ENCODE results near the gene SCAF8. TPM values are rescaled to one million over a fixed set of nuclear protein-coding genes. Genes with fewer than 3 reads are reported as not detected.

Gene SCAF8
- total and polyA plus RNA-seq, 2 of the 4 experiments (the other 2 are of a cell fraction), result 16.1 to 23.5 TPM

- TF ChIP-seq MXI1 (IDR thresholded peaks at IDR 0.05; ENCODE audit: borderline replicate concordance, low read depth, low read length), result no peak
- TF ChIP-seq, protein P1, sequence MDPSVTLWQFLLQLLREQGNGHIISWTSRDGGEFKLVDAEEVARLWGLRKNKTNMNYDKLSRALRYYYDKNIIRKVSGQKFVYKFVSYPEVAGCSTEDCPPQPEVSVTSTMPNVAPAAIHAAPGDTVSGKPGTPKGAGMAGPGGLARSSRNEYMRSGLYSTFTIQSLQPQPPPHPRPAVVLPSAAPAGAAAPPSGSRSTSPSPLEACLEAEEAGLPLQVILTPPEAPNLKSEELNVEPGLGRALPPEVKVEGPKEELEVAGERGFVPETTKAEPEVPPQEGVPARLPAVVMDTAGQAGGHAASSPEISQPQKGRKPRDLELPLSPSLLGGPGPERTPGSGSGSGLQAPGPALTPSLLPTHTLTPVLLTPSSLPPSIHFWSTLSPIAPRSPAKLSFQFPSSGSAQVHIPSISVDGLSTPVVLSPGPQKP (IDR thresholded peaks at IDR 0.05; ENCODE audit: borderline replicate concordance, low read depth, low read length), result no peak
- no peak for TF ChIP-seq CEBPB (IDR thresholded peaks at IDR 0.05; ENCODE audit: low read depth, low read length)
- 0 out of 2 replicates have a peak, but pooled peaks have one; percentile 51 for TF ChIP-seq CHD1 (IDR thresholded peaks at IDR 0.05; ENCODE audit: low read depth, low read length)
- TF ChIP-seq POLR2A (IDR thresholded peaks at IDR 0.05; ENCODE audit: low read depth, low read length), result peak; percentile 76
- TF ChIP-seq NFE2L2 (IDR thresholded peaks at IDR 0.05; ENCODE audit: low read depth, low read length), result no peak
- no peak for TF ChIP-seq RCOR1 (IDR thresholded peaks at IDR 0.05; ENCODE audit: insufficient replicate concordance, low read length)
These were observed at the start of gene SCAF8 (continued) for GRCh38 chr6:154733183-154733625.
